Measurements from ENCODE around the gene MLST8. TPM values are rescaled to one million over a fixed set of nuclear protein-coding genes. Genes with fewer than 3 reads are reported as not detected.

MLST8 gene
- total RNA-seq, 1 donor from 2014 or later = 51.6 TPM

DNA sequence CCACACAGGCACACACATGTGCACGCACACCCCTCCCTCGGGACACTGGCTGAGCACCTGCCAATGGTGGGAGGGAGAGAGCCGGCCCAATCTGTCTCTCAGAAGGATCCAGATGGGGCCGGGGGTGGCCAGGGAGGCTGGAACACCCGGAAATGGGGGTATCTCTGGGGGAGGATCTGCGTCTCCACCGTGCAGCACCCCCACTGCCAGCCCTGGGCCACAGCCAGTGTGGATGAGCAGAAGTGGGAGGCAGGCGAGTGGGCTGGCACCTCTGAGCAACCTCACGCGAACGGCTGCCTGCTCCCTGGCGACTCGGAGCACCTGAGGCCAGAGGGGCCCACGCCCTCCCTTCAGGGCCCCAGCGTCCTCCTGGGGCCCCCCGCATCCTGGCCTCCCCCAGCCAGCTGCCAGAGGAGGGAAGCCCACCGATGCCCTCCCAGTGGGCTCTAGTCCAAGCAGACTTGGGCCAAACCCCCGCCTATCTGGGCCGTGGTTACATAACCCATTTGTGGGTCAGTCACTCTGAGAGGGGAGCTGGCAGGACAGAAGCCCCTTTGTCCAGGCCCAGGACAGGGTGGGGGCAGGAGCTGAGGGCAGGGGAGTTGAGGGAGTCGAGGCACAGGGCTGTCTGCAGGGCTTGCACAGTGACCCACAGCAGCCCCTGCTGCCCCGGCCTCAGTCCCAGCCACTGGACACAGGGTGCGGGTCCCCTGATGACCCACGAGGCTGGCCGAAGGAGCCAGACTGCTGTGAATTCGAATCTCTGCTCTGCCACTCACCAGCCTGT lies 14.4 kb upstream of the MLST8 start:
- peaks cover 8% of the 10 kb centered on the region for H3K27me3 ChIP-seq
- H3K27ac ChIP-seq = no peak overlapping the region
- intact Hi-C loops (cut with DNase I) = no loop called here
- no peak overlapping the region for H3K4me3 ChIP-seq
- peaks cover 16% of the 10 kb centered on the region for H3K4me1 ChIP-seq
- no peak for DNase-seq (ENCODE audit: extremely low spot score in 2 of 2)
- TF ChIP-seq CTCF (IDR thresholded peaks at IDR 0.05) (no peak), POLR2AphosphoS5 (IDR thresholded peaks at IDR 0.05; ENCODE audit: insufficient read depth in 1 of 2, low read depth in 1 of 2) (no peak), POLR2A (IDR thresholded peaks at IDR 0.05) (no peak)
- H3K9me3 ChIP-seq = no peaks in the 10 kb centered on the region
- H3K36me3 ChIP-seq = no peaks in the 10 kb centered on the region

- no peak overlapping the region for H3K27ac ChIP-seq
- TF ChIP-seq POLR2AphosphoS5 (IDR thresholded peaks at IDR 0.05; ENCODE audit: insufficient read depth in 1 of 2, low read depth in 1 of 2) (no peak), CTCF (IDR thresholded peaks at IDR 0.05) (no peak), POLR2A (IDR thresholded peaks at IDR 0.05) (no peak)
- H3K4me3 ChIP-seq = no peak overlapping the region
- intact Hi-C loops (cut with DNase I) = no loop called here
- H3K36me3 ChIP-seq = no peaks in the 10 kb centered on the region
- DNase-seq (ENCODE audit: extremely low spot score in 2 of 2) = no peak
- H3K4me1 ChIP-seq = peaks cover 18% of the 10 kb centered on the region
- peaks cover 11% of the 10 kb centered on the region for H3K27me3 ChIP-seq
- H3K9me3 ChIP-seq = no peaks in the 10 kb centered on the region
Measured at GRCh38 chr16:2191446-2191706, 13.9 kb upstream of the MLST8 start.

DNA sequence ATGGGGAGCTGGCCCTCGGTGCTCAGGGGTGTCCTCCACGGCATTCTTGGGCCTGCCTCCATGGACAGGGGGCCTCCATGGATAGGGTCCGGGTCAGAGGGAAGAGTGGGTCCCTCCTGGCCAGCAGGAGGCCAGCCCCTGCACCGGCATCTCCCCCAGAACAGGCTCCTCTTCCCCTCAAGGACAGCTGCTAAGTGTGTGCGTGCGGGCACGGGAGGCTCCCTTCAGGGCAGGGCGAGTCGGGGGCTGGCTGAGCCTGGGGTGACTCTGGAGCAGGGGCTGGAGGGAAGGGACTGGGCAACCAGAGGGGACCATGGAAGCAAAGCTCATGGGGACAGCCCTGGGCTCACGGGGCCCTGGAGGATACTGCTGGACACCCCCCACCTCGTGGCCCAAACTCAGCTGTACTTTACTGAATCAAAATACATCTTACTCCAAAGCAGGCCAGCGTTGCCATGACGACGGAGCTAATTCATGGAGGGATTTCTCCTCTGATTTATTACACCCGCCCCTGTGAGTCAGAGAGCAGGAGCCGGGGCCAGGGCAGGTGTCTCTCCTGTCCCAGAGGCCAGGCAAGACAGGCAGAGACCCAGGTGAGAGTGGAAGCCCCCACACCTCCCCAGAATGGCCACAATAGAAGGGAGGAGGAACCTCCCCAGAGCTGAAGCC lies 11.0 kb upstream of the MLST8 start:
- H3K36me3 ChIP-seq = no peaks in the 10 kb centered on the region
- TF ChIP-seq CTCF (IDR thresholded peaks at IDR 0.05) (no peak), POLR2A (IDR thresholded peaks at IDR 0.05) (no peak), POLR2AphosphoS5 (IDR thresholded peaks at IDR 0.05; ENCODE audit: insufficient read depth in 1 of 2, low read depth in 1 of 2) (no peak)
- DNase-seq (ENCODE audit: extremely low spot score in 2 of 2) = no peak
- peaks cover 11% of the 10 kb centered on the region for H3K27me3 ChIP-seq
- H3K4me1 ChIP-seq = peaks cover 18% of the 10 kb centered on the region
- H3K9me3 ChIP-seq = no peaks in the 10 kb centered on the region
- H3K4me3 ChIP-seq = no peak overlapping the region
- intact Hi-C loops (cut with DNase I) = no loop called here
- H3K27ac ChIP-seq = no peak overlapping the region

DNA sequence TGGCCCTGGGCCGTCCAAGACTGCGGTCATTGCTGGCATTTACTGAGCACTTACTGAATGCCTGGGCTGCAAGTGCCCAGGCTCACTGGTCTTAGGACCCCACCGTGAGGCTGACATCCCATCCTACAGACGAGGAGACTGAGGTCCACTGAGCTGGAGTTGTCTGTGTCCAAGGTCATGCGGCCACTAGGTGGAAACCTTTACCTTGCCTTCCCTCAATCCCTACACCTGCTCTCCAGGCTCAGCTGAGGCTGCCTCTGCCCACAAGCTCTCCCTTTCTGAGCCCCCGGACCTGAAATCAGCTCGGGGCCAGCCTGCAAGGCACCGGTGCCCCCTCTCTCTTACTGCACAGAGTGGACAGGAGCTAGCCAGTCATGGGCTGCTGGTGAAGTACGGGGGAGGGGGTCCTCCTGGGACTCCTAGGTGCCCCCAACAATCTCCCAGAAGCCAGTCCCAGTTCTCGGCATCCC lies 10.4 kb upstream of the MLST8 start:
- intact Hi-C loops (cut with DNase I) = no loop called here
- H3K4me1 ChIP-seq = peaks cover 18% of the 10 kb centered on the region
- TF ChIP-seq CTCF (IDR thresholded peaks at IDR 0.05) (no peak), POLR2A (IDR thresholded peaks at IDR 0.05) (no peak), POLR2AphosphoS5 (IDR thresholded peaks at IDR 0.05; ENCODE audit: insufficient read depth in 1 of 2, low read depth in 1 of 2) (no peak)
- no peak for DNase-seq (ENCODE audit: extremely low spot score in 2 of 2)
- H3K27ac ChIP-seq = no peak overlapping the region
- H3K4me3 ChIP-seq = no peak overlapping the region
- no peaks in the 10 kb centered on the region for H3K9me3 ChIP-seq
- H3K27me3 ChIP-seq = peaks cover 11% of the 10 kb centered on the region
- H3K36me3 ChIP-seq = no peaks in the 10 kb centered on the region

Data from vagina (tissue), 2 donors.